ENCODE measurements around the gene SPATA31C1.

- no peak for TF ChIP-seq CTCF (IDR thresholded peaks at IDR 0.05)
- no peak for TF ChIP-seq POLR2A (IDR thresholded peaks at IDR 0.05)
Observed at GRCh38 chr9:87874304-87874623, 43.5 kb upstream of the SPATA31C1 start.
